ENCODE data around the gene MYT1.

Gene MYT1

GRCh38 chr20:64191002-64191401 is 26.8 kb downstream of the MYT1 start:
- no peak for DNase-seq (ENCODE audit: low spot score)

DNA sequence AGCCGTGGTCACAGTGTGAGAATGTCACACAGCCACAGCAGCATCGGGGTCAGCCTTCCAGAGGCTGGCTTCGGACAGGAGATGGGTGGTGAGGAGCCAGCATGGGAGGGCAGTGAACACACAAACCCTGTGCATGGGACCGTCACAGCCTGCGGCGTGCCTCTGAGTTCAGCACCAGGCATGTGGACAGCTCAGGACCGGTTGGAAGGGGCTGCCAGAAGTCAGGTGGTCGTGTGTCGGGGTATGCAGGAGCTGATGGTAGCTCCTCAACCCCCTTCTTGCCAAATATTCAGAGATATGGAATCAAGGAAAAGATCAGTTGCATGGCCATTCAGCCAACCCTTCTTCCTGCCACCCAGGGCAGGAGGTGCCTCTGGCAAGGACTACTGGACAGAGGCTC is 28.2 kb downstream of the MYT1 start:
- DNase-seq (ENCODE audit: low spot score): no peak

- DNase-seq (ENCODE audit: low spot score): no peak
Measured at GRCh38 chr20:64193058-64193457, 28.8 kb downstream of the MYT1 start.

DNA sequence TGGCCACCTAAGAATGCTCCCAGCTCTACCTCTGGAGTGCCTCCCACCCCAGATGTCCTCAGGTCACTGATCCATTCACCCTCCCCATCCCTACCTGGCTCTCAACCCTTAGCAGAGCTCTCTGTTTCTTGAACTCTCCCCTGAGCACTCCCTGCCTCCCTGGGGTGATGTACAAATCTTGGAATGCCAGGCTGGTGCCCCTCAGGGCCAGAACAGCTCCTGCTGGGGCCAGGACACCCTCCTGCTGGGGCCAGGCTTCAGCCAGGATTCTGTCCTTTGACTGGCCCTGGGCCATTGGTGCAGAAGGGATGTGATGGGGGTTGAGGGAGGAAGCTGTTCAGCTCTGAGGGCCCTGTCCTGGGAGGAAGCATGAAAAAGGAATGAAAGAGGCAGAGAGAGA is 30.0 kb downstream of the MYT1 start:
- no peak for DNase-seq (ENCODE audit: low spot score)

DNA sequence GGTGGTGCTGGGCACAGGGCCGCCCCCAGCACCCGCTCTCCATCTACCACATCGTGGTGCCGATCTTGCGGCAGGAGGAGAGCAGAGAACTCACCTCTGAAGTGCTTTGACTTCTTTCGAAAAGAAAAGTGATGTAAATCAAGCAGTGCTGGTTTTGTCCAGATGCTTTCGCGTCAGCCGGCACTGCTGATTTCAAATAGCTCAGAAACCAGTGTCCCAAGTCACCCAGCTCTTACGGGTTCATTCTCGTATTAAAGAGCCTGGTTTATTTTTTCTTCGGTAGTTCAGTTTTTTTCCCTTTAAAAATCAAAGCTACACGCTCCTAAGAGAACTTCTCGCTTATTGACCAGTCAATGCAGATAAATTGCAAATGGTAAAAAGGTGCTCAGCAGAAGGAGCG is 32.1 kb downstream of the MYT1 start:
- no peak for DNase-seq (ENCODE audit: low spot score)

DNA sequence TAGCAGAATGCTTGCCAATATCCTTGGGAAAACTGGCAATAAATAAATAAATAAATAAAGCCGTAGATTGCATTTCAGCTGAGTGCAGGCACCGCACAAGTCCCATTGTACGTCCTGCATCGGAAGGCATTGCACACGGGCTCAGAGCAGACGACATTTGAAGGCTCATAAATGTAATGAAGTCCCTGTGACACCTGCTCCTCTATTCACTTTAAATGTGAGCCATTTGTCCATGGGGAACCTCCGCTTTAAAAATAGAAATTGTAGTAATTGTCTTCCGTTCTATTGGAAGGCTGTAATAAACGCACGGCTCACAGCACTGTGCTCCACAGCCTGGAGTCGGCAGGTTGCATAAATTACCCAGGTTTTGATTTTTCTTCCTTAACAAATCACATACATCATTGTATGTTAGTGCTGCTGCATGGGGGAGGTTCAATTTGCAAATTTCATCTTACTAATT is 32.6 kb downstream of the MYT1 start:
- DNase-seq (ENCODE audit: low spot score): no peak

DNA sequence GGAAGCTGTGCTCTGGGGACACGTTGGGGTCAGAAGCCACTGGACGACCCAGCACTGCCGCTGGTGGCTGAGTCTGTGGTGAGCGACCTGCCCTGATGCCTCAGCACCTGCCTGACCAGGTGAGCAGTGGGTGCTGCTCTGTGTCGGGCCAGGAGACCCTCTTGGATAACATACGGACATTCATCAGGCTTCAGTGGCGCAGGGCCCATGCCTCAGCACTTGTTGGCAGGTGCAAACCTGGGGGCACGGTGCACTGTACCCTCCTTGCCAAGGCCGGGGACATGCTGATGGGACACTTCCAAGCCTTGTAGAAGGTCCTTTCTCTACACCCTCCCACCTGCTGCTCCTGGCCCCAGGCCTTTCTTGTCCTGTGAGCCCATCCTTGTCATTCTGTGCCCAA is 34.1 kb downstream of the MYT1 start:
- DNase-seq (ENCODE audit: low spot score): no peak

DNA sequence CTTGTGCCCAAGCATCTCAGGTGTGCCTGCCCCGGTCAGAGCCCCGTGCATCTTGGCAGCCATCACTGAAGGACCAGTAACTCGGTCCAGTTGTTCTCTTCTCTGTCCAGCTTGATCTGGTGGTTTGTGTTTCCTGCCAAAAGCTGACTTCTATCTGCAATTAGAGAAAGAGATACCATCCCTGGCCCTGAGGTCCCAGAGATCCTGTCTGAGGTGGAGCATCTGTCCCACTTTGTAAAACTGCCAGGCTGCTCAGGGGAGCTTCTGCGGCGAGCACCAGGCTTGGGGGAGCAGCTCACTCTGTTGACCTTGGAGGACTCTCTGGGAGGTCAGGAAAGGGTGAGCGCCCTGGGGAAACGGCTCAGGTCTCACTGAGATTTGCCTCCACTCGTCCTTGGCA is 35.1 kb downstream of the MYT1 start:
- no peak for DNase-seq (ENCODE audit: low spot score)

DNA sequence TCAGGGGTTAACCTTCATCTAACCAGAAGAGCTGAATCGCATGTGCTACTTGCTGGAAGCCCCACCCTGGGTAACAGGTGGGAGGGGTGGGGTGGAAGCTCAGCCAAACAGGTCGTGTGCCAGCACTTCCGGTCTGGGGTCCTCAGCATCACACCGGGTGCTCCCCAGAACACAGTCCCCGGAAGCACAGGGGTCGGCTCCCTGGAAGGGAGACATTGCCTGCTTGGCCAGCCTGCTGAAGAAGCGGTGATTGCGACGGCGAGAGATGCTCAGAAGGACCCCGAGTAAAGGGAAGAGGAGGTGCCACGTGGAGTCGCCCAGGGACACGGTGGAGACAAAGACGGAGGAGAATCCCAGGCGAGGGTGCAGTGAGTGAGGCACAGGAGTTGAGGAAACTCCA is 36.5 kb downstream of the MYT1 start:
- no peak for DNase-seq (ENCODE audit: low spot score)

DNA sequence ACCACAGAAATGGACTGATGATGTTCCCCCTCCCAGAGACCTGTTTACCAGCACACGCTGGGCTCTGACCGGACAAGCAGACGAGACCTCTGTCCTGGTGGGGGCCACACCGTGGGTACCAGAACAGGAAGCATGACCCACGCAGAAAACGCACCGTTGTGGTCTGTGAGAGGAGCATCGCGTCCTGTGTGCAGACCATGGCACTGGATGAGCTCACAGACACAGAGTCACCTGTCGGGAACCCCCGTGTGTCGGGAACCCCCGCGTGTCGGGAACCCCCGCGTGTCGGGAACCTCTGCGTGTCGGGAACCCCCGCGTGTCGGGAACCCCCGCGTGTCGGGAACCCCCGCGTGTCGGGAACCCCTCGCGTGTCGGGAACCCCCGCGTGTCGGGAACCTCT is 37.4 kb downstream of the MYT1 start:
- no peak for DNase-seq (ENCODE audit: low spot score)

GRCh38 chr20:64203037-64203777 is 39.0 kb downstream of the MYT1 start:
- no peak for DNase-seq (ENCODE audit: low spot score)

DNA sequence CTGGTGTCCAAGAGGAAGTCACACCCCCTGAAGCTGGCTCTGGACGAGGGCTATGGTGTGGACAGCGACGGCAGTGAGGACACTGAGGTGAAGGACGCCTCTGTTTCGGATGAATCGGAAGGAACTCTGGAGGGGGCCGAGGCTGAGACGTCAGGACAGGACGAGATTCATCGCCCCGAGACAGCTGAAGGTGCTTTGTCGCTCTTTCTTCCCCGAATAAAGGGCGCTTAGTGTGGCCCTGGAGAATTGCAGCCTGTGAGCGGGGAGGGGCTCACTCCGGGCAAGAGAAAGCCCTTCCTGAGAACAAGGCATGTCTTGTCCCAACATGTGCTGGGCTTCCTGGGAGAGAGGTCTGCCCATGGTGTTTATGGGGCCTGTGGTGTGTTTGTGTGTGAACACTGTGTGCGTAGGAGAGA is 41.4 kb downstream of the MYT1 start:
- no peak for DNase-seq (ENCODE audit: low spot score)

DNA sequence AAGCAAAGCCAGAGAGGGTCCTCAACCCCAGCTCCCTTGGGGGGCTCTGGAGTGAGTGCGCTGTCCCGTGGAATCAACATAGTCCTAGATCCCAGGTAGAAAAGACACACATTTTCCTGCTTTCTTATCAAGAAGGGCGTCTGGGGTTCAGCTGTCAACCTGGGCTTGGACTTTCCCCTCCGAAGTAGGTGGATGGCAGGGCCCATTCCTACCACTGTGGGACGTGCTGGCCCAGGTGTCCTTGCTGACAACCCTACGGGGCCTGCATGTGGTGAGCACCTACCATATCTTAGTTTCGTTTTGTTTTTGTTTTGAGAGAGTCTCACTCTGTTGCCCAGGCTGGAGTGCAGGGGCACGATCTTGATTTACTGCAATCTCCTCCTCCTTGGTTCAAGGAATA is 42.4 kb downstream of the MYT1 start:
- no peak for DNase-seq (ENCODE audit: low spot score)

GRCh38 chr20:64207641-64208590 is 43.7 kb downstream of the MYT1 start:
- DNase-seq (ENCODE audit: low spot score): no peak

DNA sequence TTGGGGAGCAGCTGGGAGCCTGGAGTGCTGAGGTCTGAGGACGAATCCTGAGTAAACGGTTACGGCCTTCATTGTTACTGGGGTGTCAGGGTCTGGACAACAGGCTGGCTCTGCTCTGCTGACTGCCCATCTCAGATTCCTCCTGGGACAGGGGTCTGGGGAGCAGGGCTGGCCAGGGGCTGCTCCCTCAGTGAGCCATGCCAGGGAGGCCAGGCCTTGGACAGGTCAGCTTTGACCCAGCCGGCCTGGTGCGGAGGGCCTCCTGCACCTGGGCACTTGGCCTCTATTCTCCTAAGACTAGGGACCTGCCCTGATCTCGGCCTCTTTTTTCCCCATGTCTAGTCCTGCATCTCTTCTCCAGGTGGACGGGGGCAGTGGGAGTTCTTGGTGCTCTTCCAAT is 44.9 kb downstream of the MYT1 start:
- DNase-seq (ENCODE audit: low spot score): no peak

DNA sequence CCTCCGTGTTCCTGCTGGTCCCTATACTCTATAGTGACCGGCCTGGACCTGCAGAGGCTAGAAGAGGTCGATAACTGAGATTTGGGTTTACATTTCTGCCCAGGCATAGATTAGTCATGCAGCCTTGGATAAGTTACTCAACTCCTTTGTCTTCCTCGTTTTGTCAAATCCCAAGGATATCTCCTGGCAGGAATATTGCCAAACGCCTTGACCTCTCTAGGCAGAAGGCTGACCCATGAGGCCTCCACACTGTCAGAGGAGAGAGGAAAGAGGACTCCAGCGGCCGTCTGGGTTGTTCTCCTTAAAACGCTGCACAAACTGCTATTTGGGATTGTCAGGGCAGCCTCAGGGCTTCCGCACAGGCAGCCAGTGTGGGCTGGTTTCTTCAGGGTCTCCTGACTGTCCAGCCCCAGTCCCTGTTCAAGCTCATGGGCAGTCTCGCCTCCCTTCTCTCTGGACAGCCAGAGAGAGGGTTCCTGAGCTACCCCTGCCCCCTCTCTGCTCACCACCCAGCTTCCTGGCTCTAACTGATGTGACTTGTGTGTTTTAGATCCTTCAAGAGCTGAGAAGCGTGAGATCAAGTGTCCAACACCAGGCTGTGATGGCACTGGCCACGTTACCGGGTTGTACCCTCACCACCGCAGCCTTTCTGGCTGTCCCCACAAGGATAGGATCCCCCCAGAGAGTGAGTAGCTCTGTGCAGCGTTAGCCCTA is 46.6 kb downstream of the MYT1 start:
- DNase-seq (ENCODE audit: low spot score): no peak

- no peak for DNase-seq (ENCODE audit: low spot score)
Measured at GRCh38 chr20:64211874-64212658, 47.8 kb downstream of the MYT1 start.

DNA sequence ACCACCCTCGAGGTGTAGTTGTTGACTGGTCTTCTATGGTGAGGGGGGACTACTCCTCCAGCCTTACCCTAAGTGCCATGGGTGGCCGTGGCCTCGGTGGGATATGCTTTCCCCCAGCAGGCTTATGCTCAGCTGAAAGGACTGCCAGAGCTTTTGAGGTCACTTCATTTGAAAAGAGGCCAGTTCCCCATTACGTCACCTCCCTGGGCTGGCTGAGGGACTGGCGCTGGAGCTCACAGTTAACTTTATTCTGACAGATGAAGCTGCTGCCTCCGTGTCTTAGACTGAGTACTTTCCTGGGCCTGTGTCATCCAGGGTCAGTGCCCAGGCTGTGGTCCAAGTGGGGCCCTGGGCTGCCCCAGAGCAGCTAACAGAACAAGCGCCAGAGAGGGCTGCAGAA is 48.5 kb downstream of the MYT1 start:
- no peak for DNase-seq (ENCODE audit: low spot score)

- DNase-seq (ENCODE audit: low spot score): no peak
Measured at GRCh38 chr20:64214113-64214512, 49.9 kb downstream of the MYT1 start.

- no peak for DNase-seq (ENCODE audit: low spot score)
Measured at GRCh38 chr20:64214952-64215351, 50.7 kb downstream of the MYT1 start.

DNA sequence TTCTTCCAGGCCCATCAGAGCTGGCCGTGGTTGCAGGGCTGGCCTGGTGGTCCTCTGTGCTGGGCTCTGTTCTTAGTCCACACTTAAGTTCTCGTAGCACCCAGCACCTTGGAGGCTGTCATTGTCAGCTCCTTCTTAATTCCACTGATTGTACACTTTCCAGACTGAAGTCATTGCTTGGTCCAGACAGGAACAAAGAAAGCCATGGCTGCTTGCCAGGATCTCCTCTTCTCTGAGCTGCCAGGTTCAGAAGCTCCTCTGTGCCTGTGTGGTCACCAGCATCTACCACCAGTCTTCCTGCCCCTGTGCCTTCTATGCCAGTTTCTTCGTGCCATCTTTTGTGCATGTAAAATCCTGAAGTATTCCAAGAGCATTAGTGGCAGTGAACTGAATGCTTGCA is 51.8 kb downstream of the MYT1 start:
- no peak for DNase-seq (ENCODE audit: low spot score)

DNA sequence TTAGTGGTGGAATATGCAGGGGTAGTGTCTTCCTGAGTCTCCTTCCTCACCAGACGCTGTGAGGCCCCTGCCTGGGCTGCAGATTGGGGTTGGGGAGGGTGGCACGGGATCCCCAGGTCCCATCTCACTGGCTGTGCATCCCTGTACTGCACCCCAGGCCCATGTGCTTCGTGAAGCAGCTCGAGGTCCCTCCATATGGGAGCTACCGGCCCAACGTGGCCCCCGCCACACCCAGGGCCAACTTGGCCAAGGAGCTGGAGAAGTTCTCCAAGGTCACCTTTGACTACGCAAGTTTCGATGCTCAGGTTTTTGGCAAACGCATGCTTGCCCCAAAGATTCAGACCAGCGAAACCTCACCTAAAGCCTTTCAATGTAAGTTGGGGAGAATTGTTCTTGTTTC is 52.7 kb downstream of the MYT1 start:
- DNase-seq (ENCODE audit: low spot score): no peak
